HepG2 (cell line): ENCODE results near the gene MTOR. TPM values are rescaled to one million over a fixed set of nuclear protein-coding genes. Genes with fewer than 3 reads are reported as not detected.

Experiments
- ATAC-seq: fragments of 200-7000 bp; cut with Tn5 transposase; 3 replicates; pipeline ENCODE4 v1.9.1; 2020; ENCODE audit warnings: mild to moderate bottlenecking, moderate library complexity
- BruUV-seq: library from RNA; stranded (reverse); fragments of 400-500 nt; replicated peaks from 2 replicates; lab custom pipeline; 2021; lab: Mats Ljungman, UMichigan
- CTCF ChIA-PET: fragments of 300-600 bp; formaldehyde crosslinking; extraction: SDS; loops from one replicate; lab custom pipeline; 2021; ENCODE audit warnings: low total read pairs, inconsistent platforms, low intra/inter-chr PET ratio; lab: Yijun Ruan, JAX
- POLR2A ChIA-PET: fragments of 350-600 bp; sonication (Branson Sonifier 250); formaldehyde crosslinking; loops from one replicate; lab custom pipeline; 2020; ENCODE audit warnings: antibody characterized with exemption, inconsistent platforms; lab: Yijun Ruan, JAX
- DNase-seq: peaks from one replicate; pipeline ENCODE4 v3.0.0-alpha.2; 2015; ENCODE audit warnings: low spot score
- FAIRE-seq: peaks from 3 replicates; lab custom pipeline; 2011; peaks lifted over from hg19 to GRCh38; lab: Jason Lieb, UNC
- H2AFZ ChIP-seq: one replicate; pipeline ENCODE4 v1.6.1; 2011; ENCODE audit warnings: low read length, inconsistent platforms
- H3K27ac ChIP-seq: fragments of 300-600 bp; 3 replicates; pipeline ENCODE4 v1.8.0; 2011; ENCODE audit warnings: mixed run types, mild to moderate bottlenecking, mixed read lengths, low read length, inconsistent platforms; ENCODE audit not compliant: insufficient read depth; ENCODE audit errors: extremely low read length
- H3K27me3 ChIP-seq, 2 experiments: fragments of 200-600 bp in 1 of 2; 2 replicates in 1 of 2; 3 replicates in 1 of 2; pipeline versions ENCODE4 v1.6.0 to v1.8.0; 2011; ENCODE audit warnings: low read length in 2 of 2, mild to moderate bottlenecking in 2 of 2, moderate library complexity in 2 of 2, inconsistent platforms in 1 of 2; ENCODE audit not compliant: insufficient read depth in 2 of 2, control insufficient read depth in 1 of 2
- H3K36me3 ChIP-seq, 2 experiments: fragments of 200-600 bp in 1 of 2; replicated peaks in 1 of 2; 2 replicates in 1 of 2; 3 replicates in 1 of 2; pipeline versions ENCODE4 v1.5.1 to v1.8.0; 2011; ENCODE audit warnings: low read length in 2 of 2, inconsistent platforms in 1 of 2; ENCODE audit not compliant: insufficient read depth in 2 of 2, control insufficient read depth in 1 of 2
- H3K4me1 ChIP-seq: 2 replicates; pipeline ENCODE4 v1.5.1; 2012; ENCODE audit warnings: low read length, inconsistent platforms; ENCODE audit not compliant: insufficient read depth
- H3K4me2 ChIP-seq: 2 replicates; pipeline ENCODE4 v1.6.0; 2011; ENCODE audit warnings: low read depth, low read length, inconsistent platforms
- H3K4me3 ChIP-seq, 3 experiments: fragments of 200-600 bp in 1 of 3; sonication (generic), shearing (Covaris generic) in 1 of 3; replicated peaks in 1 of 3; 2 replicates each; pipeline ENCODE4 v1.5.1; 2011 to 2016; ENCODE audit warnings: low read length in 3 of 3, inconsistent platforms in 2 of 3, low read depth in 2 of 3, mild to moderate bottlenecking in 2 of 3, control low read depth in 1 of 3, mixed read lengths in 1 of 3; ENCODE audit not compliant: insufficient read depth in 1 of 3
- H3K79me2 ChIP-seq: one replicate; pipeline ENCODE4 v1.6.1; 2011; ENCODE audit warnings: low read length, inconsistent platforms; ENCODE audit not compliant: insufficient read depth
- H3K9ac ChIP-seq: 2 replicates; pipeline ENCODE4 v1.6.0; 2011; ENCODE audit warnings: mild to moderate bottlenecking, low read depth, low read length, inconsistent platforms; ENCODE audit not compliant: insufficient read depth
- H3K9me3 ChIP-seq: 2 replicates; pipeline ENCODE4 v1.5.1; 2012; ENCODE audit warnings: mild to moderate bottlenecking, low read length
- H4K20me1 ChIP-seq: 2 replicates; pipeline ENCODE4 v1.6.0; 2011; ENCODE audit warnings: inconsistent platforms, mild to moderate bottlenecking, low read length, moderate library complexity; ENCODE audit not compliant: insufficient read depth
- ATF1 ChIP-seq: IDR thresholded peaks from 2 replicates; pipeline ENCODE4 v1.6.1; 2016; ENCODE audit warnings: mild to moderate bottlenecking, control low read depth
- GATAD1 ChIP-seq: IDR thresholded peaks from 2 replicates; pipeline ENCODE4 v1.6.1; 2016; ENCODE audit warnings: missing genetic modification reagents, missing compliant biosample characterization
- NR1H2 ChIP-seq: sonication (generic); formaldehyde crosslinking; IDR thresholded peaks from 2 replicates; pipeline ENCODE4 v1.8.1; 2022; ENCODE audit warnings: low read depth, missing genetic modification reagents, borderline replicate concordance
- PPARG ChIP-seq: conservative IDR thresholded peaks from 2 replicates; pipeline ENCODE4 v1.6.1; 2016; ENCODE audit warnings: missing biosample characterization, missing genetic modification reagents
- RXRB ChIP-seq: IDR thresholded peaks from 2 replicates; pipeline ENCODE4 v1.6.1; 2016; ENCODE audit warnings: borderline replicate concordance, missing genetic modification reagents, missing compliant biosample characterization
- SP4 ChIP-seq: sonication (generic); formaldehyde crosslinking; IDR thresholded peaks from 2 replicates; pipeline ENCODE4 v1.8.1; 2023; ENCODE audit warnings: mild to moderate bottlenecking, missing genetic modification reagents
- TEF ChIP-seq: sonication (generic); formaldehyde crosslinking; IDR thresholded peaks from 2 replicates; pipeline ENCODE4 v1.5.0; 2020; ENCODE audit warnings: missing genetic modification reagents
- ZBTB26 ChIP-seq: IDR thresholded peaks from 2 replicates; pipeline ENCODE4 v1.6.1; 2016; ENCODE audit warnings: missing compliant biosample characterization, missing genetic modification reagents, borderline replicate concordance
- ZBTB37 ChIP-seq: sonication (generic); formaldehyde crosslinking; IDR thresholded peaks from 2 replicates; pipeline ENCODE4 v1.4.0; 2020; ENCODE audit warnings: mild to moderate bottlenecking, missing genetic modification reagents
- ZNF138 ChIP-seq: sonication (generic); formaldehyde crosslinking; IDR thresholded peaks from 2 replicates; pipeline ENCODE4 v1.5.0; 2020; ENCODE audit warnings: mild to moderate bottlenecking, low read depth, missing genetic modification reagents
- ZNF383 ChIP-seq: sonication (generic); formaldehyde crosslinking; IDR thresholded peaks from 2 replicates; pipeline ENCODE4 v1.4.0; 2020; ENCODE audit warnings: missing genetic modification reagents, mild to moderate bottlenecking, borderline replicate concordance
- ZNF558 ChIP-seq: sonication (generic); formaldehyde crosslinking; IDR thresholded peaks from 2 replicates; pipeline ENCODE4 v1.9.0; 2022; ENCODE audit warnings: mild to moderate bottlenecking, missing genetic modification reagents, borderline replicate concordance
- ZNF670 ChIP-seq: sonication (generic); formaldehyde crosslinking; IDR thresholded peaks from 2 replicates; pipeline ENCODE4 v1.8.0; 2022; ENCODE audit warnings: mild to moderate bottlenecking, missing genetic modification reagents, borderline replicate concordance
- WGBS: methylation state at CpG from one replicate; pipeline ENCODE4 v1.1.6; 2017; ENCODE audit warnings: low lambda C conversion rate; 5-methylcytosine and 5-hydroxymethylcytosine counted together
- in situ Hi-C: cut with HindIII; loops from 2 replicates; pipeline ENCODE4 v1.10.0; 2017; ENCODE audit warnings: low pct_unique_long_range_greater_than_20kb; ENCODE audit not compliant: extremely low pct_ligation_motif_present
- intact Hi-C: fragments of 100-400 bp; cut with micrococcal nuclease; formaldehyde crosslinking; loops from one replicate; pipeline ENCODE4 v1.10.0; 2022; ENCODE audit not compliant: unreplicated experiment
- polyA plus RNA-seq, 8 experiments: library from polyadenylated mRNA; depleted of rRNA in 3 of 8; stranded (reverse) in 7 of 8; unstranded in 1 of 8; fragments of >200 nt; fragmentation: Illumina TruSeq in 4 of 8; extraction: Trizol in 4 of 8; gene quantifications; 2 replicates each; pipeline versions ENCODE4 v1.2.1 to v1.2.3, GENCODE V29; 2011 to 2016; ENCODE audit warnings: low read depth in 4 of 8, missing spikeins in 1 of 8, mixed read lengths in 1 of 8; ENCODE audit not compliant: insufficient read depth in 1 of 8
- total RNA-seq, 5 experiments: library from RNA; depleted of rRNA; stranded (reverse); fragments of >200 nt; fragmentation: Illumina TruSeq; extraction: Trizol; gene quantifications; 2 replicates each; pipeline ENCODE4 v1.2.3, GENCODE V29; 2016; ENCODE audit warnings: low read depth in 1 of 5
- TF ChIP-seq, protein P1 (sequence below): sonication (generic); formaldehyde crosslinking; IDR thresholded peaks from 2 replicates; pipeline ENCODE4 v1.4.0; 2020; ENCODE audit warnings: mild to moderate bottlenecking, low read depth, missing genetic modification reagents
- TF ChIP-seq, protein P2 (sequence below): sonication (generic); formaldehyde crosslinking; IDR thresholded peaks from 2 replicates; pipeline ENCODE4 v1.5.0; 2020; ENCODE audit warnings: mild to moderate bottlenecking, missing genetic modification reagents, borderline replicate concordance

MTOR gene
- total and polyA plus RNA-seq, 2 of the 13 experiments (the other 11 are each of a cell fraction or from before 2014, with no cell fraction given) = 24.6 to 34.6 TPM

GRCh38 chr1:11158291-11158690 lies 104.1 kb downstream of the MTOR start:
- Histone ChIP-seq H3K27ac (no peak overlapping the region), H3K9ac (no peak overlapping the region), H3K27me3 (no peaks in the 10 kb centered on the region), H3K9me3 (no peaks in the 10 kb centered on the region), H3K4me1 (no peaks in the 10 kb centered on the region), H3K4me3 (no peak overlapping the region), H3K4me2 (no peak overlapping the region), H3K79me2 (no peaks in the 10 kb centered on the region), H4K20me1 (no peaks in the 10 kb centered on the region), H2AFZ (no peak overlapping the region), H3K36me3 (peaks cover 2 to 28% of the 10 kb centered on the region in 2 experiments; a peak in 3 of 5 replicates)
- 97% methylated on average over 3 of the region's 3 CpGs for WGBS
- in situ Hi-C loops (no loop called here), intact Hi-C loops (no loop called here)
- no TSS peak for BruUV-seq
- CTCF ChIA-PET = no interaction called here
- DNase-seq (no peak), ATAC-seq (no peak), FAIRE-seq (no peak)
- POLR2A ChIA-PET = no interaction called here
- no peak for TF ChIP-seq ZBTB37
- TF ChIP-seq RXRB (CRISPR knock-in tag) = no peak
- no peak for TF ChIP-seq TEF (CRISPR knock-in tag)
- no peak for TF ChIP-seq ZNF558
- no peak for TF ChIP-seq ZBTB26 (CRISPR knock-in tag)
- no peak for TF ChIP-seq ZNF383 (CRISPR knock-in tag)
- TF ChIP-seq PPARG = no peak
- TF ChIP-seq, protein P1, sequence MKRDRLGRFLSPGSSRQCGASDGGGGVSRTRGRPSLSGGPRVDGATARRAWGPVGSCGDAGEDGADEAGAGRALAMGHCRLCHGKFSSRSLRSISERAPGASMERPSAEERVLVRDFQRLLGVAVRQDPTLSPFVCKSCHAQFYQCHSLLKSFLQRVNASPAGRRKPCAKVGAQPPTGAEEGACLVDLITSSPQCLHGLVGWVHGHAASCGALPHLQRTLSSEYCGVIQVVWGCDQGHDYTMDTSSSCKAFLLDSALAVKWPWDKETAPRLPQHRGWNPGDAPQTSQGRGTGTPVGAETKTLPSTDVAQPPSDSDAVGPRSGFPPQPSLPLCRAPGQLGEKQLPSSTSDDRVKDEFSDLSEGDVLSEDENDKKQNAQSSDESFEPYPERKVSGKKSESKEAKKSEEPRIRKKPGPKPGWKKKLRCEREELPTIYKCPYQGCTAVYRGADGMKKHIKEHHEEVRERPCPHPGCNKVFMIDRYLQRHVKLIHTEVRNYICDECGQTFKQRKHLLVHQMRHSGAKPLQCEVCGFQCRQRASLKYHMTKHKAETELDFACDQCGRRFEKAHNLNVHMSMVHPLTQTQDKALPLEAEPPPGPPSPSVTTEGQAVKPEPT = no peak
- no peak for TF ChIP-seq ZNF138 (CRISPR knock-in tag)
- no peak for TF ChIP-seq GATAD1 (CRISPR knock-in tag)
- TF ChIP-seq, protein P2, sequence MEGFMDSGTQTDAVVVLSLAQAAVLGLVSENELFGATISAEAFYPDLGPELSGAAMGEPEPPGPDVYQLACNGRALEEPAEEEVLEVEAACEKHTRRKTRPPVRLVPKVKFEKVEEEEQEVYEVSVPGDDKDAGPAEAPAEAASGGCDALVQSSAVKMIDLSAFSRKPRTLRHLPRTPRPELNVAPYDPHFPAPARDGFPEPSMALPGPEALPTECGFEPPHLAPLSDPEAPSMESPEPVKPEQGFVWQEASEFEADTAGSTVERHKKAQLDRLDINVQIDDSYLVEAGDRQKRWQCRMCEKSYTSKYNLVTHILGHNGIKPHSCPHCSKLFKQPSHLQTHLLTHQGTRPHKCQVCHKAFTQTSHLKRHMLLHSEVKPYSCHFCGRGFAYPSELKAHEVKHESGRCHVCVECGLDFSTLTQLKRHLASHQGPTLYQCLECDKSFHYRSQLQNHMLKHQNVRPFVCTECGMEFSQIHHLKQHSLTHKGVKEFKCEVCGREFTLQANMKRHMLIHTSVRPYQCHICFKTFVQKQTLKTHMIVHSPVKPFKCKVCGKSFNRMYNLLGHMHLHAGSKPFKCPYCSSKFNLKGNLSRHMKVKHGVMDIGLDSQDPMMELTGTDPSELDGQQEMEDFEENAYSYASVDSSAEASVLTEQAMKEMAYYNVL (CRISPR knock-in tag) = no peak
- TF ChIP-seq ATF1 (CRISPR knock-in tag) = no peak
- no peak for TF ChIP-seq ZNF670 (CRISPR knock-in tag)
- TF ChIP-seq NR1H2 (CRISPR knock-in tag) = no peak
- no peak for TF ChIP-seq SP4 (CRISPR knock-in tag)
